HEK293 (cell line): ENCODE measurements around the gene GRIP1.

Source experiments
- CTCF ChIA-PET: fragments of 350-600 bp; formaldehyde crosslinking; extraction: SDS; loops from one replicate; lab custom pipeline; 2021; ENCODE audit warnings: antibody characterized with exemption; lab: Yijun Ruan, JAX
- POLR2A ChIA-PET: fragments of 300-600 bp; formaldehyde crosslinking; extraction: SDS; loops from one replicate; lab custom pipeline; 2020; ENCODE audit warnings: antibody characterized with exemption, inconsistent platforms; lab: Yijun Ruan, JAX
- H3K27ac ChIP-seq: fragments of 200-500 bp; sonication (Bioruptor generic); 2 replicates; pipeline ENCODE4 v1.5.1; 2014; ENCODE audit warnings: low read depth, low read length, control low read depth, inconsistent platforms; ENCODE audit errors: extremely low read depth
- H3K36me3 ChIP-seq, 2 experiments: fragments of 200-500 bp in 1 of 2; sonication (Bioruptor generic) in 1 of 2; 1 replicate in 1 of 2; 2 replicates in 1 of 2; pipeline ENCODE4 v1.5.1; 2014 to 2017; ENCODE audit warnings: inconsistent platforms in 2 of 2, low read length in 2 of 2; ENCODE audit not compliant: control insufficient read depth in 2 of 2, insufficient read depth in 1 of 2
- H3K4me1 ChIP-seq: fragments of 200-500 bp; sonication (Bioruptor generic); 2 replicates; pipeline ENCODE4 v1.5.1; 2014; ENCODE audit warnings: mild to moderate bottlenecking, low read length, inconsistent platforms; ENCODE audit not compliant: control insufficient read depth, insufficient read depth
- H3K4me3 ChIP-seq: 2 replicates; pipeline ENCODE4 v1.5.1; 2011; ENCODE audit warnings: low read depth, mild to moderate bottlenecking, control low read depth, low read length, moderate library complexity
- H3K9me3 ChIP-seq: fragments of 200-500 bp; sonication (Bioruptor generic); 2 replicates; pipeline ENCODE4 v1.5.1; 2014; ENCODE audit warnings: low read depth, low read length, inconsistent platforms; ENCODE audit not compliant: control insufficient read depth, insufficient read depth
- ZNF302 ChIP-seq: fragments of 450-650 bp; formaldehyde crosslinking; IDR thresholded peaks from 2 replicates; pipeline ENCODE4 v1.5.1; 2016; ENCODE audit warnings: missing biosample characterization, missing genetic modification characterization, low read depth
- ZNF350 ChIP-seq: fragments of 450-650 bp; formaldehyde crosslinking; IDR thresholded peaks from 2 replicates; pipeline ENCODE4 v1.5.0; 2017; ENCODE audit warnings: missing biosample characterization, mild to moderate bottlenecking, missing genetic modification characterization
- ZNF433 ChIP-seq: fragments of 450-650 bp; formaldehyde crosslinking; IDR thresholded peaks from 2 replicates; pipeline ENCODE4 v1.5.1; 2016; ENCODE audit warnings: missing biosample characterization, missing genetic modification characterization, low read depth
- ZNF610 ChIP-seq: fragments of 450-650 bp; formaldehyde crosslinking; IDR thresholded peaks from 2 replicates; pipeline ENCODE4 v1.5.1; 2016; ENCODE audit warnings: missing biosample characterization, missing genetic modification characterization, borderline replicate concordance
- ZNF660 ChIP-seq: fragments of 450-650 bp; IDR thresholded peaks from 2 replicates; pipeline ENCODE4 v1.5.1; 2018; ENCODE audit warnings: missing biosample characterization, mild to moderate bottlenecking, missing genetic modification characterization
- ZNF664 ChIP-seq: fragments of 450-650 bp; formaldehyde crosslinking; IDR thresholded peaks from 2 replicates; pipeline ENCODE4 v1.5.1; 2016; ENCODE audit warnings: missing biosample characterization, missing genetic modification characterization
- ZNF747 ChIP-seq: fragments of 450-650 bp; formaldehyde crosslinking; IDR thresholded peaks from 2 replicates; pipeline ENCODE4 v1.5.1; 2016; ENCODE audit warnings: missing biosample characterization, missing genetic modification characterization
- TF ChIP-seq, protein P1 (sequence below): fragments of 450-650 bp; formaldehyde crosslinking; IDR thresholded peaks from 2 replicates; pipeline ENCODE4 v1.5.1; 2017; ENCODE audit warnings: missing biosample characterization, missing genetic modification characterization
- TF ChIP-seq, protein P2 (sequence below): fragments of 450-650 bp; IDR thresholded peaks from 2 replicates; pipeline ENCODE4 v1.5.1; 2018; ENCODE audit warnings: missing biosample characterization, missing genetic modification characterization
- TF ChIP-seq, protein P3 (sequence below): fragments of 450-650 bp; formaldehyde crosslinking; IDR thresholded peaks from 2 replicates; pipeline ENCODE4 v1.5.1; 2016; ENCODE audit warnings: missing biosample characterization, missing genetic modification characterization
- TF ChIP-seq, protein P4 (sequence below): fragments of 450-650 bp; formaldehyde crosslinking; IDR thresholded peaks from 2 replicates; pipeline ENCODE4 v1.5.1; 2017; ENCODE audit warnings: missing biosample characterization, missing genetic modification characterization

Gene GRIP1

DNA sequence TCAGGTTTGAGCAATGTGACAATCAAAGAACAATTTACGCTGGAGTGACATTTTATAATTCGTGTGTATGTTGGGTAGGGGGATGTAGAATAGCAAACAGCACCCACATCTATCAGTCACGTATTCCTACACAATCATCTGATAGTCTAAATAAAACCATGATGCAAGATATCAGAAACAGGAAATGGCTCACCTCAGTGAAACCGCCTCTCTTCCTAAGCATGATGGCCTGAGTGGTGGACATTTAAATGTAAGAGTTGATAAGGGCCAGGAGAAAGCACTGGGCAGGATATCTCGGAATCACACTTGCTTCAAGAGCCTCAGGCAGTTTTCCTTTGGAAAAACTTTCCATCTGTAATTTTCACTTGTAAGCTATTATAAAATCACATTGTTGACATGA lies 128.2 kb downstream of the GRIP1 start:
- CTCF ChIA-PET: no interaction called here
- POLR2A ChIA-PET: no interaction called here
- H3K27ac ChIP-seq: no peak overlapping the region
- H3K4me3 ChIP-seq: no peak overlapping the region
- no peaks in the 10 kb centered on the region for H3K9me3 ChIP-seq
- no peaks in the 10 kb centered on the region for H3K4me1 ChIP-seq
- TF ChIP-seq, protein P1, sequence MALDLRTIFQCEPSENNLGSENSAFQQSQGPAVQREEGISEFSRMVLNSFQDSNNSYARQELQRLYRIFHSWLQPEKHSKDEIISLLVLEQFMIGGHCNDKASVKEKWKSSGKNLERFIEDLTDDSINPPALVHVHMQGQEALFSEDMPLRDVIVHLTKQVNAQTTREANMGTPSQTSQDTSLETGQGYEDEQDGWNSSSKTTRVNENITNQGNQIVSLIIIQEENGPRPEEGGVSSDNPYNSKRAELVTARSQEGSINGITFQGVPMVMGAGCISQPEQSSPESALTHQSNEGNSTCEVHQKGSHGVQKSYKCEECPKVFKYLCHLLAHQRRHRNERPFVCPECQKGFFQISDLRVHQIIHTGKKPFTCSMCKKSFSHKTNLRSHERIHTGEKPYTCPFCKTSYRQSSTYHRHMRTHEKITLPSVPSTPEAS (tag by site-specific recombination): no peak
- TF ChIP-seq ZNF660 (tag by site-specific recombination): peak; percentile 59; the same call in 1 of the 2 replicates
- TF ChIP-seq, all 188 proteins: peak for 1
- H3K36me3 ChIP-seq: no peaks in the 10 kb centered on the region

DNA sequence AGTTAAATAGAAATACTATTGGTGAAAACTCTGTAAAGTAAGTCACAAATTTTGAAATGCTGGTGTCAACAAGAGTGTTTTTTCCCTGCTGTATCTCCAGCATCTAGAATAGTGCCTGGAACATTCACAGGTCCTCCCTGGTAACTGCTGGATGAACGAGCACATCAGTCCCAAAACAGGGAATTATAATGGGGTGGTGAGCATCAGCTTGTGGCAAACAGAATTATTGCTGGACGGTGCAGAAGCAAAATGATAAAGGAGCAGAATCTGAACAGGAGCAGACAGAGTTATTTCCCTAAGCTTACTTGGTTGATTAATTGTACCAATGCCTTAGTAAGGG lies 129.9 kb downstream of the GRIP1 start:
- CTCF ChIA-PET: interaction anchor here (0.7 kb wide), 1 partner anchor 29 kb away, joined by 3 read pairs; no protein-coding TSS in a partner anchor

DNA sequence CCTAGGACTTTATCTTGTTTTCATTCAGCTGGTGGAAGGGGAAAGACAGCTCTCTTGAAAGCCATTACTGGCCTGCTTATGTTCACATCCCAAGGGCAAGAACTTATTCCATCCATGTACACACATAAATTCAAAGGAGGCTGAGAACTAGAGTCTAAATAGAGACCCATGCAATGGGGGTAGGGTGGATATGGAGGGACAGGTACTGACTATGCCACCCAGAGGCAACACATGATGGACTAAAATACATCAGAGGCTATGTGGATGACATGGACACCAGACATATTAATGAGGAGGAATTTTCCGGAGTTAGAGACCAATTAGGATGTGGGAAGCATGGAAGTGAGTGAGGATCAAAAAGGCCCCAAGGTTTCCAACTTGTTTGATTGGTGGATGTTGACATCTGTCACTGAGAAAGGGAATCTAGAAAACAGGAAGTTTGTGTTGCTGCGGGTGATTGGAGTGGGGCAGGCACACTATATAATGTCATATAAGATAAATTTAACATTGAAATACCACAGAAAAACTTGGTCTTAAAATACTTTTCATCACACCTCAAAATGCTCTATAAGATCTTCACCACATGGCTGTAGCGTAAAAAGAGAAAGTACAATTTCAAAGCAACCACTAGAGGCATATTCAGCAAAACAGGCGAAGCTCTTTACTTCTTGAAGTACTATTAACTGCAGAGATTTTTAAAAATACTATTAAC lies 130.4 kb downstream of the GRIP1 start:
- Histone ChIP-seq H3K4me1 (no peaks in the 10 kb centered on the region), H3K9me3 (no peaks in the 10 kb centered on the region), H3K27ac (no peak overlapping the region), H3K36me3 (no peaks in the 10 kb centered on the region), H3K4me3 (no peak overlapping the region)
- CTCF ChIA-PET: no interaction called here
- TF ChIP-seq ZNF664 (tag by site-specific recombination) (peak; percentile 61; the same call in 1 of the 2 replicates), ZNF433 (tag by site-specific recombination) (no peak), ZNF610 (tag by site-specific recombination) (no peak), ZNF350 (tag by site-specific recombination) (no peak), ZNF302 (no peak)
- TF ChIP-seq, protein P2, sequence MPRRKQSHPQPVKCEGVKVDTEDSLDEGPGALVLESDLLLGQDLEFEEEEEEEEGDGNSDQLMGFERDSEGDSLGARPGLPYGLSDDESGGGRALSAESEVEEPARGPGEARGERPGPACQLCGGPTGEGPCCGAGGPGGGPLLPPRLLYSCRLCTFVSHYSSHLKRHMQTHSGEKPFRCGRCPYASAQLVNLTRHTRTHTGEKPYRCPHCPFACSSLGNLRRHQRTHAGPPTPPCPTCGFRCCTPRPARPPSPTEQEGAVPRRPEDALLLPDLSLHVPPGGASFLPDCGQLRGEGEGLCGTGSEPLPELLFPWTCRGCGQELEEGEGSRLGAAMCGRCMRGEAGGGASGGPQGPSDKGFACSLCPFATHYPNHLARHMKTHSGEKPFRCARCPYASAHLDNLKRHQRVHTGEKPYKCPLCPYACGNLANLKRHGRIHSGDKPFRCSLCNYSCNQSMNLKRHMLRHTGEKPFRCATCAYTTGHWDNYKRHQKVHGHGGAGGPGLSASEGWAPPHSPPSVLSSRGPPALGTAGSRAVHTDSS (tag by site-specific recombination): no peak
- POLR2A ChIA-PET: no interaction called here

More for the DNA sequence above, 129.9 kb downstream of the GRIP1 start:
- Histone ChIP-seq H3K36me3 (no peaks in the 10 kb centered on the region), H3K9me3 (no peaks in the 10 kb centered on the region), H3K27ac (no peak overlapping the region), H3K4me1 (no peaks in the 10 kb centered on the region), H3K4me3 (no peak overlapping the region)
- POLR2A ChIA-PET: no interaction called here
- TF ChIP-seq ZNF747 (tag by site-specific recombination): no peak
- TF ChIP-seq, protein P3, sequence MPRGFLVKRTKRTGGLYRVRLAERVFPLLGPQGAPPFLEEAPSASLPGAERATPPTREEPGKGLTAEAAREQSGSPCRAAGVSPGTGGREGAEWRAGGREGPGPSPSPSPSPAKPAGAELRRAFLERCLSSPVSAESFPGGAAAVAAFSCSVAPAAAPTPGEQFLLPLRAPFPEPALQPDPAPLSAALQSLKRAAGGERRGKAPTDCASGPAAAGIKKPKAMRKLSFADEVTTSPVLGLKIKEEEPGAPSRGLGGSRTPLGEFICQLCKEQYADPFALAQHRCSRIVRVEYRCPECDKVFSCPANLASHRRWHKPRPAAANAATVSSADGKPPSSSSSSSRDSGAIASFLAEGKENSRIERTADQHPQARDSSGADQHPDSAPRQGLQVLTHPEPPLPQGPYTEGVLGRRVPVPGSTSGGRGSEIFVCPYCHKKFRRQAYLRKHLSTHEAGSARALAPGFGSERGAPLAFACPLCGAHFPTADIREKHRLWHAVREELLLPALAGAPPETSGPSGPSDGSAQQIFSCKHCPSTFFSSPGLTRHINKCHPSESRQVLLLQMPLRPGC: no peak
- TF ChIP-seq, protein P4, sequence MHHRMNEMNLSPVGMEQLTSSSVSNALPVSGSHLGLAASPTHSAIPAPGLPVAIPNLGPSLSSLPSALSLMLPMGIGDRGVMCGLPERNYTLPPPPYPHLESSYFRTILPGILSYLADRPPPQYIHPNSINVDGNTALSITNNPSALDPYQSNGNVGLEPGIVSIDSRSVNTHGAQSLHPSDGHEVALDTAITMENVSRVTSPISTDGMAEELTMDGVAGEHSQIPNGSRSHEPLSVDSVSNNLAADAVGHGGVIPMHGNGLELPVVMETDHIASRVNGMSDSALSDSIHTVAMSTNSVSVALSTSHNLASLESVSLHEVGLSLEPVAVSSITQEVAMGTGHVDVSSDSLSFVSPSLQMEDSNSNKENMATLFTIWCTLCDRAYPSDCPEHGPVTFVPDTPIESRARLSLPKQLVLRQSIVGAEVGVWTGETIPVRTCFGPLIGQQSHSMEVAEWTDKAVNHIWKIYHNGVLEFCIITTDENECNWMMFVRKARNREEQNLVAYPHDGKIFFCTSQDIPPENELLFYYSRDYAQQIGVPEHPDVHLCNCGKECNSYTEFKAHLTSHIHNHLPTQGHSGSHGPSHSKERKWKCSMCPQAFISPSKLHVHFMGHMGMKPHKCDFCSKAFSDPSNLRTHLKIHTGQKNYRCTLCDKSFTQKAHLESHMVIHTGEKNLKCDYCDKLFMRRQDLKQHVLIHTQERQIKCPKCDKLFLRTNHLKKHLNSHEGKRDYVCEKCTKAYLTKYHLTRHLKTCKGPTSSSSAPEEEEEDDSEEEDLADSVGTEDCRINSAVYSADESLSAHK (tag by site-specific recombination): no peak
- TF ChIP-seq, all 188 proteins: peak for 0
